Esophagus squamous epithelium (tissue), 5 donors: ENCODE results near the gene ADGRB3. TPM values are rescaled to one million over a fixed set of nuclear protein-coding genes. Genes with fewer than 3 reads are reported as not detected.
A peak's percentile ranks its signal among the peaks of the same experiment; 100 is the strongest.

ENCODE experiments used
- DNase-seq: peaks from one replicate; lab custom pipeline; 2025; lab: John Stamatoyannopoulos, UW
- H3K27ac ChIP-seq, 4 donors: fragments of 200-600 bp; sonication (generic); one replicate each; pipeline ENCODE4 v1.5.1; 2016 to 2019; ENCODE audit warnings: mild to moderate bottlenecking in 1 of 4
- H3K27me3 ChIP-seq, 4 donors: fragments of 200-600 bp; sonication (generic); 1 replicate in 3 of 4; 2 replicates in 1 of 4; pipeline versions ENCODE4 v1.5.1 to v1.6.0; 2017 to 2021; ENCODE audit warnings: antibody characterized with exemption in 1 of 4
- H3K36me3 ChIP-seq, 3 donors: fragments of 200-600 bp; sonication (generic); one replicate each; pipeline ENCODE4 v1.5.1; 2016 to 2019
- H3K4me1 ChIP-seq, 3 donors: fragments of 200-600 bp; sonication (generic); one replicate each; pipeline ENCODE4 v1.5.1; 2017 to 2019
- H3K4me3 ChIP-seq, 4 donors: fragments of 200-600 bp; sonication (generic); 1 replicate in 3 of 4; 2 replicates in 1 of 4; pipeline ENCODE4 v1.5.1; 2016 to 2019; ENCODE audit warnings: mild to moderate bottlenecking in 2 of 4, moderate library complexity in 1 of 4
- H3K9me3 ChIP-seq, 3 donors: fragments of 200-600 bp; sonication (generic); one replicate each; pipeline ENCODE4 v1.5.1; 2016 to 2019
- POLR2A ChIP-seq, 4 donors: fragments of 450-650 bp; IDR thresholded peaks; one replicate each; pipeline ENCODE4 v1.6.1; 2017; ENCODE audit warnings: antibody characterized with exemption in 4 of 4, mild to moderate bottlenecking in 4 of 4, moderate library complexity in 3 of 4
- WGBS, 2 donors: methylation state at CpG; one replicate each; pipeline ENCODE4 v1.1.5; 2018; 5-methylcytosine and 5-hydroxymethylcytosine counted together
- intact Hi-C: fragments of 100-400 bp; cut with DNase I; formaldehyde crosslinking; loops from one replicate; pipeline ENCODE4 v1.15.0; 2022
- total RNA-seq, 4 donors: library from RNA; depleted of rRNA; stranded (reverse); fragments of >200 nt; gene quantifications; one replicate each; pipeline ENCODE4 v1.1.0, GENCODE V29; 2016
- TF ChIP-seq, protein P1 (sequence below), 6 experiments: fragments of 450-650 bp in 4 of 6; fragments of 200-600 bp in 2 of 6; sonication (generic) in 2 of 6; IDR thresholded peaks; one replicate each; pipeline ENCODE4 v1.5.1; 2016 to 2019; ENCODE audit warnings: antibody characterized with exemption in 6 of 6, mild to moderate bottlenecking in 4 of 6, moderate library complexity in 4 of 6
- donor health status: DM: yes; HTN: yes; CAD: no.

The ADGRB3 gene
- total RNA-seq, 4 donors from 2014 or later: 0.04 to 1.1 (median 0.32) TPM

DNA sequence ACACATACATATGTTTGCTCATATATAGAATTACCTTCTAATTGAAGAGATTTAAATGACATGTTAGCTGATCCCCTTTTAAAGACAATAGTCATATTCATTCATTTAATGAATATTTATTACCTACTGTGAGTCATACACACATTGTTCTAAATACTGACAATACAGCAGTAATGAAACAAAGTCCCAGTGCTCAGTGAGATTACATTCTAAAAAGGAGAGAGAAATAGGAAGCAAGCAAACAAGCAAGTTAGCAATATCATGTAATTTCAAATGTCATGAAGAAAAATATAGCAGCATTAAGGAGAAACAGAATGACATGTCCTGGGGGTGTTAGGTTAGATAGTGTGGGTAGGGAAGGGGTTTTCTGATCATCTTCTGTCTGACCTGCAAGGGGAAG is 136.3 kb downstream of the ADGRB3 start:
- intact Hi-C loops: no loop called here
- DNase-seq: no peak
- TF ChIP-seq, protein P1, sequence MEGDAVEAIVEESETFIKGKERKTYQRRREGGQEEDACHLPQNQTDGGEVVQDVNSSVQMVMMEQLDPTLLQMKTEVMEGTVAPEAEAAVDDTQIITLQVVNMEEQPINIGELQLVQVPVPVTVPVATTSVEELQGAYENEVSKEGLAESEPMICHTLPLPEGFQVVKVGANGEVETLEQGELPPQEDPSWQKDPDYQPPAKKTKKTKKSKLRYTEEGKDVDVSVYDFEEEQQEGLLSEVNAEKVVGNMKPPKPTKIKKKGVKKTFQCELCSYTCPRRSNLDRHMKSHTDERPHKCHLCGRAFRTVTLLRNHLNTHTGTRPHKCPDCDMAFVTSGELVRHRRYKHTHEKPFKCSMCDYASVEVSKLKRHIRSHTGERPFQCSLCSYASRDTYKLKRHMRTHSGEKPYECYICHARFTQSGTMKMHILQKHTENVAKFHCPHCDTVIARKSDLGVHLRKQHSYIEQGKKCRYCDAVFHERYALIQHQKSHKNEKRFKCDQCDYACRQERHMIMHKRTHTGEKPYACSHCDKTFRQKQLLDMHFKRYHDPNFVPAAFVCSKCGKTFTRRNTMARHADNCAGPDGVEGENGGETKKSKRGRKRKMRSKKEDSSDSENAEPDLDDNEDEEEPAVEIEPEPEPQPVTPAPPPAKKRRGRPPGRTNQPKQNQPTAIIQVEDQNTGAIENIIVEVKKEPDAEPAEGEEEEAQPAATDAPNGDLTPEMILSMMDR (IDR thresholded peaks at IDR 0.05): no peak
- no peak for TF ChIP-seq POLR2A (IDR thresholded peaks at IDR 0.05)
- H3K4me3 ChIP-seq: no peak overlapping the region
- H3K27me3 ChIP-seq: no peaks in the 10 kb centered on the region
- H3K9me3 ChIP-seq: no peaks in the 10 kb centered on the region
- no peaks in the 10 kb centered on the region for H3K4me1 ChIP-seq
- H3K36me3 ChIP-seq: no peaks in the 10 kb centered on the region
- no peak overlapping the region for H3K27ac ChIP-seq

- WGBS, 2 donors: 46 to 56% methylated on average over 1 of the region's 1 CpG
- no peak for TF ChIP-seq POLR2A (IDR thresholded peaks at IDR 0.05)
- TF ChIP-seq, protein P1 (IDR thresholded peaks at IDR 0.05): no peak
- intact Hi-C loops: no loop called here
- Histone ChIP-seq H3K4me1 (no peaks in the 10 kb centered on the region), H3K4me3 (no peak overlapping the region), H3K9me3 (no peaks in the 10 kb centered on the region), H3K27ac (no peak overlapping the region), H3K27me3 (no peaks in the 10 kb centered on the region), H3K36me3 (no peaks in the 10 kb centered on the region)
- no peak for DNase-seq
Measured at GRCh38 chr6:68774843-68775242, 139.8 kb downstream of the ADGRB3 start.

- no peaks in the 10 kb centered on the region for H3K27me3 ChIP-seq
- H3K4me1 ChIP-seq: no peaks in the 10 kb centered on the region
- no peak overlapping the region for H3K4me3 ChIP-seq
- TF ChIP-seq, protein P1 (IDR thresholded peaks at IDR 0.05): no peak
- TF ChIP-seq POLR2A (IDR thresholded peaks at IDR 0.05): no peak
- no peak for DNase-seq
- no peaks in the 10 kb centered on the region for H3K9me3 ChIP-seq
- intact Hi-C loops: no loop called here
- 43 to 64% methylated on average over 2 of the region's 2 CpGs for WGBS, 2 donors
- H3K27ac ChIP-seq: no peak overlapping the region
- H3K36me3 ChIP-seq: no peaks in the 10 kb centered on the region
Measured at GRCh38 chr6:68776354-68776753, 141.3 kb downstream of the ADGRB3 start.

DNA sequence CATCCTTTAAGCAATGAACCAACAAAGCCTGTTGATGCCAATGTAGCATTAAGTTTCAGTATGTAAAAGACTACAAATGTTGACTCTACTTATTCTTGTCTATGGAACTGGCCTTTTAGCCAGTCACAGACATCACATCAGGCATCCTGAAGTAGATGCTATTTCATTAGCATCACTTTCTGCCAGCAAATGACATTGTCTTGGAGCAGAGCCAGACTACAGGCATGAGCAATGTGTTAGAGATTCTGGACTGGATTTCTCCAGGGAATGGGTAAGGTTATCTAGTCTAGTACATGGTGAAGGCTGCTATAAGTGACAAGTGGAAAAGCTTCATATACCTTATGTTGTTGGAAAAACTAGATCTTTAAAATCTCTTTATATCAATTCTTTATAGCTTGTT is 142.9 kb downstream of the ADGRB3 start:
- Histone ChIP-seq H3K9me3 (no peaks in the 10 kb centered on the region), H3K36me3 (no peaks in the 10 kb centered on the region), H3K4me3 (no peak overlapping the region), H3K4me1 (no peaks in the 10 kb centered on the region), H3K27me3 (no peaks in the 10 kb centered on the region), H3K27ac (no peak overlapping the region)
- DNase-seq: no peak
- intact Hi-C loops: no loop called here
- no peak for TF ChIP-seq POLR2A (IDR thresholded peaks at IDR 0.05)
- TF ChIP-seq, protein P1 (IDR thresholded peaks at IDR 0.05): no peak

GRCh38 chr6:68778356-68779020 is 143.4 kb downstream of the ADGRB3 start:
- TF ChIP-seq POLR2A (IDR thresholded peaks at IDR 0.05): no peak
- TF ChIP-seq, protein P1 (IDR thresholded peaks at IDR 0.05): peak in 2 of 6 experiments; percentile 18 to 24
- Histone ChIP-seq H3K27ac (no peak overlapping the region), H3K4me1 (no peaks in the 10 kb centered on the region), H3K4me3 (no peak overlapping the region), H3K36me3 (no peaks in the 10 kb centered on the region), H3K27me3 (no peaks in the 10 kb centered on the region), H3K9me3 (no peaks in the 10 kb centered on the region)
- intact Hi-C loops: no loop called here
- DNase-seq: no peak
- 38 to 44% methylated on average over 5 of the region's 5 CpGs for WGBS, 2 donors
